CD14-positive monocyte (primary cell): ENCODE measurements around the gene CTU2. TPM values are rescaled to one million over a fixed set of nuclear protein-coding genes. Genes with fewer than 3 reads are reported as not detected.
A peak's percentile ranks its signal among the peaks of the same experiment; 100 is the strongest.

Experiments
- DNase-seq, 3 donors: peaks; one replicate each; pipeline ENCODE4 v3.0.0-alpha.2; 2011 to 2022
- H2AFZ ChIP-seq: 2 replicates; pipeline ENCODE4 v1.6.0; 2012; ENCODE audit warnings: mild to moderate bottlenecking, low read depth, low read length, inconsistent platforms; ENCODE audit not compliant: insufficient read depth, poor library complexity, severe bottlenecking
- H3K27ac ChIP-seq, 2 donors: 1 replicate in 1 of 2; 2 replicates in 1 of 2; pipeline ENCODE4 v1.5.1; 2012 to 2013; ENCODE audit warnings: low read length in 2 of 2, control low read depth in 1 of 2, inconsistent platforms in 1 of 2, low read depth in 1 of 2, mild to moderate bottlenecking in 1 of 2
- H3K27me3 ChIP-seq, 2 donors: one replicate each; pipeline versions ENCODE4 v1.6.0 to v1.6.1; 2011 to 2013; ENCODE audit warnings: low read length in 2 of 2; ENCODE audit not compliant: control insufficient read depth in 2 of 2, insufficient read depth in 2 of 2
- H3K36me3 ChIP-seq, 2 donors: replicated peaks in 1 of 2; 1 replicate in 1 of 2; 2 replicates in 1 of 2; pipeline versions ENCODE4 v1.5.1 to v1.6.1; 2012 to 2013; ENCODE audit warnings: low read length in 2 of 2, control low read depth in 1 of 2, inconsistent platforms in 1 of 2, mild to moderate bottlenecking in 1 of 2; ENCODE audit not compliant: insufficient read depth in 2 of 2, control insufficient read depth in 1 of 2
- H3K4me1 ChIP-seq, 2 donors: 1 replicate in 1 of 2; 2 replicates in 1 of 2; pipeline versions ENCODE4 v1.5.1 to v1.6.1; 2012 to 2013; ENCODE audit warnings: low read length in 2 of 2, control low read depth in 1 of 2, inconsistent platforms in 1 of 2, mild to moderate bottlenecking in 1 of 2, moderate library complexity in 1 of 2; ENCODE audit not compliant: insufficient read depth in 2 of 2, control insufficient read depth in 1 of 2
- H3K4me2 ChIP-seq: replicated peaks from 2 replicates; pipeline ENCODE3; 2012; ENCODE audit warnings: low read length, moderate library complexity, mild to moderate bottlenecking; ENCODE audit not compliant: poor library complexity, severe bottlenecking; ENCODE audit errors: extremely low read depth
- H3K4me3 ChIP-seq, 3 experiments: fragments of 200-600 bp in 1 of 3; sonication (generic) in 1 of 3; replicated peaks in 1 of 3; 1 replicate in 2 of 3; 2 replicates in 1 of 3; pipeline ENCODE4 v1.5.1; 2011 to 2013; ENCODE audit warnings: low read length in 3 of 3, mild to moderate bottlenecking in 3 of 3, control low read depth in 2 of 3, low read depth in 2 of 3, inconsistent platforms in 1 of 3, moderate library complexity in 1 of 3
- H3K79me2 ChIP-seq: 2 replicates; pipeline ENCODE4 v1.6.0; 2012; ENCODE audit warnings: mild to moderate bottlenecking, control low read depth, inconsistent platforms, low read length, moderate library complexity; ENCODE audit not compliant: insufficient read depth
- H3K9ac ChIP-seq: 2 replicates; pipeline ENCODE4 v1.6.0; 2017; ENCODE audit warnings: low read length, mild to moderate bottlenecking; ENCODE audit not compliant: insufficient read depth, poor library complexity, severe bottlenecking
- H3K9me3 ChIP-seq, 2 donors: replicated peaks in 1 of 2; 1 replicate in 1 of 2; 2 replicates in 1 of 2; pipeline versions ENCODE4 v1.5.1 to v1.6.1; 2012 to 2013; ENCODE audit warnings: low read length in 2 of 2, control low read depth in 1 of 2; ENCODE audit not compliant: control insufficient read depth in 1 of 2, insufficient read depth in 1 of 2
- H4K20me1 ChIP-seq: 2 replicates; pipeline ENCODE4 v1.6.0; 2012; ENCODE audit warnings: mild to moderate bottlenecking, low read length, control low read depth, moderate library complexity; ENCODE audit not compliant: insufficient read depth
- H3K27ac Mint-ChIP-seq, 7 donors: one replicate each; pipeline ENCODE4 v1.8.0; 2020; ENCODE audit warnings: mild to moderate bottlenecking in 7 of 7, mixed read lengths in 7 of 7, moderate library complexity in 6 of 7, inconsistent platforms in 2 of 7
- H3K27me3 Mint-ChIP-seq, 3 donors: one replicate each; pipeline ENCODE4 v1.8.0; 2021 to 2022; ENCODE audit warnings: low read depth in 3 of 3, mild to moderate bottlenecking in 3 of 3, mixed read lengths in 3 of 3, moderate library complexity in 3 of 3, inconsistent platforms in 1 of 3
- H3K36me3 Mint-ChIP-seq, 2 donors: one replicate each; pipeline ENCODE4 v1.8.0; 2020; ENCODE audit warnings: mixed read lengths in 2 of 2, inconsistent platforms in 1 of 2, mild to moderate bottlenecking in 1 of 2
- H3K4me1 Mint-ChIP-seq: one replicate; pipeline ENCODE4 v1.8.0; 2020; ENCODE audit warnings: mild to moderate bottlenecking, mixed read lengths
- H3K4me3 Mint-ChIP-seq, 2 donors: one replicate each; pipeline ENCODE4 v1.8.0; 2020; ENCODE audit warnings: mild to moderate bottlenecking in 2 of 2, mixed read lengths in 2 of 2, moderate library complexity in 1 of 2
- H3K9me3 Mint-ChIP-seq, 7 donors: one replicate each; pipeline ENCODE4 v1.8.0; 2020 to 2022; ENCODE audit warnings: mixed read lengths in 7 of 7, mild to moderate bottlenecking in 6 of 7, moderate library complexity in 6 of 7, inconsistent platforms in 2 of 7
- WGBS: methylation state at CpG from one replicate; pipeline ENCODE4 v1.1.5; 2013; ENCODE audit warnings: missing lambda C conversion rate; ENCODE audit not compliant: insufficient coverage; 5-methylcytosine and 5-hydroxymethylcytosine counted together
- intact Hi-C, 2 donors: fragments of 100-400 bp; cut with micrococcal nuclease; formaldehyde crosslinking; loops; one replicate each; pipeline versions ENCODE4 v1.15.0 to v1.15.1; 2023
- polyA plus RNA-seq, 3 donors: library from polyadenylated mRNA; depleted of rRNA in 1 of 3; unstranded in 2 of 3; stranded (reverse) in 1 of 3; fragments of 300-500 nt in 2 of 3; fragments of >200 nt in 1 of 3; fragmentation: Illumina TruSeq in 2 of 3; gene quantifications; 1 replicate in 2 of 3; 2 replicates in 1 of 3; pipeline ENCODE4 v1.2.3, GENCODE V29; 2012 to 2021
- TF ChIP-seq, protein P1 (sequence below): fragments of 200-600 bp; IDR thresholded peaks from one replicate; pipeline ENCODE4 v1.8.0; 2022; ENCODE audit warnings: antibody characterized with exemption, mild to moderate bottlenecking

CTU2 gene
- polyA plus RNA-seq, 3 donors, result 5.9 to 10.3 (median 7.5) TPM

DNA sequence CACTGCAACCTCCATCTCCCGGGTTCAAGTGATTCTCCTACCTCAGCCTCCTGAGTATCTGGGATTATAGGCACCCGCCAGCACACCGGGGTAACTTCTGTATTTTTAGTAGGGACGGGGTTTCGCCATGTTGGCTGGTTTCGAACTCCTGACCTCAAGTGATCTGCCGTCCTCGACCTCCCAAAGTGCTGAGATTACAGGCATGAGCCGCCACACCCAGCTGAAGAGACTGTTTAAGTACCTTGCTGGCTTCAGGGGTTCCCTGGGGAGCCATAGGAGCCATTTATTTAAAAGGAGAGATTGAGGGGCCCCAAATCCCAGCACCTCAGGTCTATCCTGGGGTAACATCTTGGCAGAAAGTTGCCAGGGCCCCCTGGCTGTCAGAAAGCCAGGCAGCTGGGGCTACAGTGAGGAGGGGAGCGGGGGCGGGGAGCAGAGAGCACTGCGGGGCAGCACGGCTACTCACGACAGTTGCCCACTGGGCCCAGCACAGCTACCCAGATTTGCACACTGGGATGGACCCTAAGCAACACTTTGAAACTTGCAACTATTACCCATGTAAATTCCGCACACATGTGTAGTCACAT is 21.6 kb upstream of the CTU2 start:
- H3K27me3 ChIP-seq, result no peaks in the 10 kb centered on the region
- TF ChIP-seq, protein P1, sequence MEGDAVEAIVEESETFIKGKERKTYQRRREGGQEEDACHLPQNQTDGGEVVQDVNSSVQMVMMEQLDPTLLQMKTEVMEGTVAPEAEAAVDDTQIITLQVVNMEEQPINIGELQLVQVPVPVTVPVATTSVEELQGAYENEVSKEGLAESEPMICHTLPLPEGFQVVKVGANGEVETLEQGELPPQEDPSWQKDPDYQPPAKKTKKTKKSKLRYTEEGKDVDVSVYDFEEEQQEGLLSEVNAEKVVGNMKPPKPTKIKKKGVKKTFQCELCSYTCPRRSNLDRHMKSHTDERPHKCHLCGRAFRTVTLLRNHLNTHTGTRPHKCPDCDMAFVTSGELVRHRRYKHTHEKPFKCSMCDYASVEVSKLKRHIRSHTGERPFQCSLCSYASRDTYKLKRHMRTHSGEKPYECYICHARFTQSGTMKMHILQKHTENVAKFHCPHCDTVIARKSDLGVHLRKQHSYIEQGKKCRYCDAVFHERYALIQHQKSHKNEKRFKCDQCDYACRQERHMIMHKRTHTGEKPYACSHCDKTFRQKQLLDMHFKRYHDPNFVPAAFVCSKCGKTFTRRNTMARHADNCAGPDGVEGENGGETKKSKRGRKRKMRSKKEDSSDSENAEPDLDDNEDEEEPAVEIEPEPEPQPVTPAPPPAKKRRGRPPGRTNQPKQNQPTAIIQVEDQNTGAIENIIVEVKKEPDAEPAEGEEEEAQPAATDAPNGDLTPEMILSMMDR, result no peak
- no peak overlapping the region for H2AFZ ChIP-seq
- intact Hi-C loops, result loop anchor here (2.0 to 10.0 kb wide), 4 partner anchors 22 to 90 kb away; partner anchors contain the start of genes CYBA (in 1 of the 2), IL17C (in 1 of the 2) and MVD (in 1 of the 2)
- H3K36me3 Mint-ChIP-seq, result peaks cover 15 to 23% of the 10 kb centered on the region in 2 donors
- peak overlapping the region; percentile 80 to 86 for H3K4me3 Mint-ChIP-seq
- peak overlapping the region in 1 of 3 experiments; percentile 94 for H3K4me3 ChIP-seq
- peaks cover 10 to 19% (median 12%) of the 10 kb centered on the region in 3 donors for H3K27me3 Mint-ChIP-seq
- H3K9me3 ChIP-seq, result no peaks in the 10 kb centered on the region
- H3K27ac ChIP-seq, result peak overlapping the region; percentile 41 to 46
- peaks cover 4% of the 10 kb centered on the region for H4K20me1 ChIP-seq
- H3K4me1 ChIP-seq, result peaks cover 66 to 74% of the 10 kb centered on the region in 2 donors
- H3K4me2 ChIP-seq, result peak overlapping the region; percentile 91
- peak overlapping the region; percentile 51 to 87 (median 74) for H3K27ac Mint-ChIP-seq
- no peak for DNase-seq
- peaks cover 22% of the 10 kb centered on the region for H3K79me2 ChIP-seq
- no peaks in the 10 kb centered on the region for H3K9me3 Mint-ChIP-seq
- peaks cover 61% of the 10 kb centered on the region for H3K4me1 Mint-ChIP-seq
- H3K36me3 ChIP-seq, result peaks cover 0 to 8% of the 10 kb centered on the region in 2 donors
- WGBS, result 54% methylated on average over 13 of the region's 15 CpGs
- H3K9ac ChIP-seq, result peak overlapping the region; percentile 42

DNA sequence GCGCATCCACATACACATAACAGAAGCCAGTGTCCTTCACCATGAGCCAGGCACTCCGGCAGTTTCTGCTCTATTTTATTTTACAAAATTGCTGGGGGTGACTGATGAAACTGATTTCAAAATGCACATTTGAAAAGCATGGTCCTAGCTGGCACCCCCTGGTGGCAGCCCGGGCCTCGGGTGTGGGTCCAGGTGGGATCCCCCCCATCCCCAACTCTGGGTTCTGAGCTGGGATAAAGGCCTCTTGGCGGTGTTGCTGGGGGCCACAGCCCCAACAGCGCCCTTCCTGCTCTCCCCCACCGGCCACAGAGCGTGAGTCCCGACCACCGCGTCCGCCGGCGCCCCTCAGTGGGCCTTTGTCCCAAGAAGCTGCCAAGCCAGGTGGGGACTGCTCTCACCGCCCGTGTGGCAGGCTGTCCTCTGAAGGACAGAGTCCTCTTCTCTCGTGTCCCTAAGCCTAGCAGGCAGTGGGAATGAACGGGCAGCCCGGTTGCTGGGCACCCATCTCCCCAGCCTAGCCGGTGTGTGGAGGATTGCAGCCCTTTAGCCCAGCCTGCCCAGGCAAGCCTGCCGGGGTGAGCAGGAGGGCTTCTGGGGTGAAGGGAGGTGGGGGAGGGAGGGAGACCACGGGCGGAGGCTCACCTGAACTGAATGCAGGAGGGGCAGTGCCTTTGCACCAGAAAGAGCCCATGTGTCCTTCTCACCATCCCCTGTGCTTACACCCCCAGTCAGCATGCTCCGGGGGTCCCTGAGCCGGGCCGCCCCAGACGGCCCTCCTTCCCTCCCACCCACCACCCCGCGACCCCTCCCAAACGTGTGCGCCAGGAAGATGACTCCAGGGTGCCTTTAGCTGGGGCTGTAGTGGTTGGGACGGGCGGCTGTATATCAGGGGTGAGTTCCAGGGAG is 20.9 kb upstream of the CTU2 start:
- Histone ChIP-seq H3K9ac (peak overlapping the region; percentile 78), H3K4me2 (peak overlapping the region; percentile 91), H3K27me3 (no peaks in the 10 kb centered on the region), H4K20me1 (peaks cover 4% of the 10 kb centered on the region), H3K9me3 (no peaks in the 10 kb centered on the region), H3K4me3 (peak overlapping the region; percentile 71 to 94 (median 89)), H3K36me3 (peaks cover 0 to 8% of the 10 kb centered on the region in 2 donors), H3K4me1 (peaks cover 63 to 69% of the 10 kb centered on the region in 2 donors), H2AFZ (peak overlapping the region; percentile 76), H3K27ac (peak overlapping the region; percentile 41 to 77), H3K79me2 (peaks cover 22% of the 10 kb centered on the region)
- peaks cover 12 to 16% of the 10 kb centered on the region in 2 donors for H3K36me3 Mint-ChIP-seq
- H3K9me3 Mint-ChIP-seq, result no peaks in the 10 kb centered on the region
- H3K4me3 Mint-ChIP-seq, result peak overlapping the region; percentile 80 to 86
- intact Hi-C loops, result loop anchor here (2.0 to 10.0 kb wide), 6 partner anchors 15 to 91 kb away; partner anchors contain the start of genes CYBA (in 2 of the 2), IL17C (in 1 of the 2) and MVD (in 1 of the 2)
- TF ChIP-seq, protein P1, result peak; percentile 99
- DNase-seq, result peak; percentile 72 to 82 (median 78)
- peak overlapping the region; percentile 57 to 87 (median 79) for H3K27ac Mint-ChIP-seq
- peaks cover 58% of the 10 kb centered on the region for H3K4me1 Mint-ChIP-seq
- WGBS, result 4% methylated on average over 17 of the region's 33 CpGs
- H3K27me3 Mint-ChIP-seq, result peaks cover 12 to 19% (median 13%) of the 10 kb centered on the region in 3 donors
